Body of pancreas (tissue), 4 donors: ENCODE results near the gene EXD3.

Source experiments
- POLR2A ChIP-seq, 3 donors: fragments of 450-650 bp; IDR thresholded peaks; one replicate each; pipeline ENCODE4 v1.6.1; 2016; ENCODE audit warnings: antibody characterized with exemption in 3 of 3, mild to moderate bottlenecking in 2 of 3
- TF ChIP-seq, protein P1 (sequence below), 7 experiments: fragments of 450-650 bp in 4 of 7; fragments of 200-600 bp in 3 of 7; sonication (generic) in 3 of 7; IDR thresholded peaks; one replicate each; pipeline ENCODE4 v1.5.1; 2016 to 2019; ENCODE audit warnings: antibody characterized with exemption in 7 of 7

DNA sequence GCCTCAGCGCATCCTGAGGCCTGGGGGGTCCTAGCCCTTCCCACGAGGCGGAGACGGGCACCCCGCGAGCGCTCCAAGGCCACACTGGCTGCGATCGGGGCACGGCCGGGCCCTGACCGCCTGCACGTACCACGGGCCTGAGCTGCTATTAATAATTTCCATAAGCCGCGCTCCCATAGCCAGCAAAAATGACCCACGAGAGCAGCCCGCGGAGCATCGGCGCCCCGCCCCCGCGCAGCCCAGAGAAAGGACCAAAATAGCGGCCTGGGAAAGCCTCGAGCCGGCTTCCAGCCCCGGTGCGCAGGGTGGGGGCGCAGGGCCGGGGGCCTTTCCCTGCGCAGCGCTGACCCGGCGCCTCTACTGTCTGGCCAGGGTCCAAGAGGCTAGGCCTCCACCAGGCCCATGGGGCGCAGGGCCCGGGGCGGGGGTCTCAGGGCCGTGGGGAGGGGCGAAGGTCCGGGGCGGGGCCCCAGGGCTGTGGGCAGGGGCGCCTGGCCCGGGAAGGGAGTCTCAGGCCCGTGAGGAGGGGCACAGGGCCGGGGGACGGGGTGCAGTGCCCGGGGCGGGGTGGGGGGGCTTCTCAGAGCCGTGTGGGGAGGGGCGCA lies 54.4 kb downstream of the EXD3 start:
- TF ChIP-seq, protein P1, sequence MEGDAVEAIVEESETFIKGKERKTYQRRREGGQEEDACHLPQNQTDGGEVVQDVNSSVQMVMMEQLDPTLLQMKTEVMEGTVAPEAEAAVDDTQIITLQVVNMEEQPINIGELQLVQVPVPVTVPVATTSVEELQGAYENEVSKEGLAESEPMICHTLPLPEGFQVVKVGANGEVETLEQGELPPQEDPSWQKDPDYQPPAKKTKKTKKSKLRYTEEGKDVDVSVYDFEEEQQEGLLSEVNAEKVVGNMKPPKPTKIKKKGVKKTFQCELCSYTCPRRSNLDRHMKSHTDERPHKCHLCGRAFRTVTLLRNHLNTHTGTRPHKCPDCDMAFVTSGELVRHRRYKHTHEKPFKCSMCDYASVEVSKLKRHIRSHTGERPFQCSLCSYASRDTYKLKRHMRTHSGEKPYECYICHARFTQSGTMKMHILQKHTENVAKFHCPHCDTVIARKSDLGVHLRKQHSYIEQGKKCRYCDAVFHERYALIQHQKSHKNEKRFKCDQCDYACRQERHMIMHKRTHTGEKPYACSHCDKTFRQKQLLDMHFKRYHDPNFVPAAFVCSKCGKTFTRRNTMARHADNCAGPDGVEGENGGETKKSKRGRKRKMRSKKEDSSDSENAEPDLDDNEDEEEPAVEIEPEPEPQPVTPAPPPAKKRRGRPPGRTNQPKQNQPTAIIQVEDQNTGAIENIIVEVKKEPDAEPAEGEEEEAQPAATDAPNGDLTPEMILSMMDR (IDR thresholded peaks at IDR 0.05), result no peak
- TF ChIP-seq POLR2A (IDR thresholded peaks at IDR 0.05), result no peak
